Pancreas (tissue), 10 donors: Measurements from ENCODE around the gene MTA1. TPM values are rescaled to one million over a fixed set of nuclear protein-coding genes. Genes with fewer than 3 reads are reported as not detected.

Experiments used
- ATAC-seq, 4 donors: fragments of 200-7000 bp; cut with Tn5 transposase; one replicate each; pipeline versions ENCODE4 v1.8.0 to v1.9.1; 2020; ENCODE audit warnings: mild to moderate bottlenecking in 4 of 4, moderate library complexity in 4 of 4
- DNase-seq, 6 donors: peaks; one replicate each; pipeline ENCODE4 v3.0.0-alpha.2; 2020
- FAIRE-seq: peaks from 2 replicates; lab custom pipeline; 2012; peaks lifted over from hg19 to GRCh38; lab: Jason Lieb, UNC
- H3K27ac ChIP-seq, 4 donors: fragments of 200-600 bp; sonication (generic); 1 replicate in 3 of 4; 2 replicates in 1 of 4; pipeline versions ENCODE4 v1.5.0 to v1.8.0; 2020
- H3K27me3 ChIP-seq, 4 donors: fragments of 200-600 bp; one replicate each; pipeline ENCODE4 v1.8.0; 2021
- H3K36me3 ChIP-seq, 3 donors: fragments of 200-600 bp; sonication (generic) in 1 of 3; one replicate each; pipeline versions ENCODE4 v1.5.0 to v1.8.0; 2020 to 2021
- H3K4me1 ChIP-seq, 3 donors: fragments of 200-600 bp; one replicate each; pipeline ENCODE4 v1.8.0; 2021
- H3K4me3 ChIP-seq, 4 donors: fragments of 200-600 bp; sonication (generic) in 2 of 4; one replicate each; pipeline versions ENCODE4 v1.5.0 to v1.8.0; 2020 to 2021
- H3K9me3 ChIP-seq, 4 donors: fragments of 200-600 bp; one replicate each; pipeline ENCODE4 v1.8.0; 2021
- CTCF ChIP-seq, 4 donors: fragments of 200-600 bp; sonication (generic) in 3 of 4; IDR thresholded peaks; one replicate each; pipeline versions ENCODE4 v1.5.0 to v1.8.0; 2021; ENCODE audit warnings: antibody characterized with exemption in 4 of 4
- WGBS, 2 donors: extraction: QIAGEN DNeasy Blood & Tissue Kit; methylation state at CpG; one replicate each; pipeline ENCODE4 v1.1.7; 2013; 5-methylcytosine and 5-hydroxymethylcytosine counted together
- intact Hi-C, 3 donors: fragments of 100-400 bp; cut with DNase I; formaldehyde crosslinking; loops; one replicate each; pipeline versions ENCODE4 v1.11.1 to v1.14.2; 2022
- polyA plus RNA-seq, 2 donors: library from polyadenylated mRNA; stranded (reverse); fragments of 200-250 nt; gene quantifications; one replicate each; pipeline ENCODE4 v1.2.3, GENCODE V29; 2013
- total RNA-seq, 6 donors: library from RNA; stranded (reverse); fragmentation: NEBNext Ultra II Directional in 4 of 6; extraction: Animal tissue kit (Norgen Biotek cat#: 25700) in 4 of 6; gene quantifications; one replicate each; pipeline versions ENCODE4 v1.2.1 to v1.2.4, GENCODE V29; 2021 to 2023
- donor health status: healthy with polysubstance abuse.
- donor health status: DM: no; HTN: no; CAD: no; lungs with moderate emphysema.
- donor health status: DM: no; HTN: no; CAD: no.
- donor health status: control.
- donor health status: control.
- donor health status: Bipolar disorder and iron deficiency.
- donor health status: DM: yes; HTN: yes; CAD: no.
- donor health status: DM: no; HTN: no; CAD: no.
- donor health status: DM: no; HTN: no; CAD: no.
- donor health status: DM: yes; HTN: yes; CAD: no.

Gene MTA1
- total and polyA plus RNA-seq, 8 donors: 34.8 to 138 (median 53.2) TPM

- peak; percentile 61 to 79 (median 76) for TF ChIP-seq CTCF (IDR thresholded peaks at IDR 0.05)
- H3K27ac ChIP-seq: no peak overlapping the region
- no peaks in the 10 kb centered on the region for H3K27me3 ChIP-seq
- H3K4me1 ChIP-seq: peaks cover 0 to 10% (median 6%) of the 10 kb centered on the region in 3 donors
- peak overlapping the region; percentile 34 to 65 (median 44) for H3K4me3 ChIP-seq
- peak; percentile 35 to 84 (median 72) for DNase-seq
- no peaks in the 10 kb centered on the region for H3K36me3 ChIP-seq
- peak; percentile 70 to 83 (median 77) for ATAC-seq
- intact Hi-C loops: no loop called here
- WGBS, 2 donors: 18% methylated on average over 67 to 79 of the region's 79 CpGs
- FAIRE-seq: no peak
- H3K9me3 ChIP-seq: no peaks in the 10 kb centered on the region
Observed at GRCh38 chr14:105414456-105415371, 4.9 kb upstream of the MTA1 start.

- no peak overlapping the region for H3K27ac ChIP-seq
- no peak for ATAC-seq
- no peaks in the 10 kb centered on the region for H3K27me3 ChIP-seq
- H3K4me3 ChIP-seq: peak overlapping the region in 2 of 4 donors; percentile 51 to 65
- FAIRE-seq: no peak
- intact Hi-C loops: no loop called here
- peaks cover 0 to 8% (median 6%) of the 10 kb centered on the region in 3 donors for H3K4me1 ChIP-seq
- no peak for TF ChIP-seq CTCF (IDR thresholded peaks at IDR 0.05)
- no peak for DNase-seq
- no peaks in the 10 kb centered on the region for H3K9me3 ChIP-seq
- 91 to 92% methylated on average over 25 of the region's 25 CpGs for WGBS, 2 donors
- no peaks in the 10 kb centered on the region for H3K36me3 ChIP-seq
Observed at GRCh38 chr14:105415481-105416428, 3.9 kb upstream of the MTA1 start.

- no peak for TF ChIP-seq CTCF (IDR thresholded peaks at IDR 0.05)
- ATAC-seq: no peak
- Histone ChIP-seq H3K36me3 (no peaks in the 10 kb centered on the region), H3K4me1 (peaks cover 0 to 13% (median 6%) of the 10 kb centered on the region in 3 donors), H3K9me3 (no peaks in the 10 kb centered on the region), H3K27ac (no peak overlapping the region), H3K27me3 (no peaks in the 10 kb centered on the region), H3K4me3 (no peak overlapping the region)
- intact Hi-C loops: no loop called here
- WGBS, 2 donors: 95% methylated on average over 11 of the region's 11 CpGs
- no peak for DNase-seq
- no peak for FAIRE-seq
Observed at GRCh38 chr14:105416671-105417070, 3.0 kb upstream of the MTA1 start.

GRCh38 chr14:105417690-105418121, 1.9 kb upstream of the MTA1 start:
- no peaks in the 10 kb centered on the region for H3K36me3 ChIP-seq
- no peak overlapping the region for H3K27ac ChIP-seq
- WGBS, 2 donors: 91 to 92% methylated on average over 3 of the region's 3 CpGs
- ATAC-seq (no peak), FAIRE-seq (no peak), DNase-seq (no peak)
- H3K4me3 ChIP-seq: no peak overlapping the region
- no peaks in the 10 kb centered on the region for H3K9me3 ChIP-seq
- H3K27me3 ChIP-seq: no peaks in the 10 kb centered on the region
- intact Hi-C loops: no loop called here
- TF ChIP-seq CTCF (IDR thresholded peaks at IDR 0.05): no peak
- H3K4me1 ChIP-seq: peaks cover 0 to 13% (median 6%) of the 10 kb centered on the region in 3 donors
